ENCODE results near the gene SUPV3L1.

Gene SUPV3L1

GRCh38 chr10:69208761-69209160 lies 28.7 kb downstream of the SUPV3L1 start:
- DNase-seq = no peak

GRCh38 chr10:69209787-69210484 lies 29.9 kb downstream of the SUPV3L1 start:
- DNase-seq = no peak

- DNase-seq = no peak
Measured at GRCh38 chr10:69211104-69211503, 31.1 kb downstream of the SUPV3L1 start.

- no peak for DNase-seq
Measured at GRCh38 chr10:69211524-69211923, 31.5 kb downstream of the SUPV3L1 start.

- DNase-seq = no peak
Measured at GRCh38 chr10:69213591-69214311, 33.7 kb downstream of the SUPV3L1 start.

DNA sequence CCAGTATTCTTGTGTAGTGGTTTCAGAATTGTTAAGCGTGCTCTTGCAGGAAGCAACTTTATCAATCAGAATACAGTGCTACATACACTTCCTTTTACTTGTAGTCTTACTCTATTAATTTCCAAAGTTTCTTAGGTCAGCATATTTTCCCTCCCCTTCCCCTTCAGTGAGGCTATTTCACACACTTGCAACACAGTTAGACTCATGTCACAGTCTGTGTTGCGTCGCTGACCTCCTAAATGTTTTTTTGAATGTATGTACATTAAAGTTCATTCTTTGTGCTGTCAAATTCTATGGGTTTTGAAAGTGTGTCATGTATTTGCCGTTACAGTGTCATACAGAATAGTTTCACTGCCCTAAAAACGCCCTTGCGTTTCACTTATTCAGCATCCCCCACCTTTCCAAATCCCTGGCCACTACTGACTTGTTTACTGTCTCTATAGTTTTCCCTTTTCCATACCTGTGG lies 34.7 kb downstream of the SUPV3L1 start:
- DNase-seq = no peak

DNA sequence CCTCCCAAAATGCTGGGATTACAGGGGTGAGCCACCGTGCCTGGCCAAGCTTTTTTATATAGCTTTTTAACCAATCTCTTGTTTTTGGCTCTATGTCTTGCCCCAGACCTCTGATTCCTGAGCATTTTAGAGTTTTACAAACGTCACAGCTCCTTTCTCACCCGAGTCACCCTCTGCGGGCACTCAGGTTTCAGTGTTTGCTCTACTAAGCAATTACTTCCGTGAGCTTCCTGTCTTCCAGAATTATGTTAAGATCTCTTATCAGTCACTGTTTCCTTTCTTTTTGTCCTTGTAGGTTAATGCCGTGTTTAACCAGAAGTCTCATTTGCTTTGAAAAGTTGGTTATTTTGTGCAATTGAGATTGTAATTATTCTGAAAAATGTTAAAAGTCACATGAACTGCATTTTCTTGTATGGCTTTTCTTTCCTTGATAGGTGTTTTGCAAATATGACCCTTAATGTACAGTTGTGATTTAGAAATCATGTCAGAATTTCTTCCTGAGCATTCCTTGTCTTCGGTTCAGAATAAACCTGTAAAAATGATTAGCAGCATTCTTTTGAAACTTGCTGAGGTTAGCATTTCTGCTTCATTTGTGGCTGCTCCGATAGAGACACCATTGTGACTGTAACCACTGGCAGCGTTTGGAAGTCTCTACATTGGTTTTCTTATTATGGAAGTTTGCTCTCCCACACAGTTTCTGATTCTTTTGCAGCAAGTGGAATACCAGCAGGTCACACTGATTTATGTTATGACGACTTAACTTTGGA lies 35.6 kb downstream of the SUPV3L1 start:
- no peak for DNase-seq

GRCh38 chr10:69216577-69217118 lies 36.6 kb downstream of the SUPV3L1 start:
- DNase-seq = no peak

- DNase-seq = no peak
Measured at GRCh38 chr10:69217119-69217754, 37.2 kb downstream of the SUPV3L1 start.

GRCh38 chr10:69218831-69219230 lies 38.8 kb downstream of the SUPV3L1 start:
- no peak for DNase-seq

DNA sequence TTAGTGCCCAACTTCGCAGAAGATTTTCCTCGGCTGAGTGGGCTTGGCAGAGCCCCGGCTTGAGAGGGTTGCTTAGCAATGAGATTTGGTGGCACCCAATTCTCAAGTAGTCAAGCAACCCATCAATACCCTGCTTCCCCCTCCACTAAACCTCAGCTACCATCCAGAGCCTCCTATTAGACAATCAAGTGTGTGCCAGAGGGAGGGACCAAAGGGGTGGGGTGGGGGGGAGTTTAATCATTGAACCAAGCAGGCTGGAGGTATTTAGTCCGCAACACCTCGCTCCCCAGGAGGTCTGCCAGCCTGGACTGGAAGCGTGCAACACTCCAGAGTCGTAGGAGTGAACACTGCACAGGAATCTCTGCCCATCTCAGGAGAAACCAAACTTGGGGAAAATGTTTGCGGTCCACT lies 40.0 kb downstream of the SUPV3L1 start, which contains the start of gene HKDC1:
TSS of gene HKDC1 (plus strand) at position 292 of the 411 bp plus-strand sequence. CDS start at position 396, 104 bp downstream.
- DNase-seq = no peak

DNA sequence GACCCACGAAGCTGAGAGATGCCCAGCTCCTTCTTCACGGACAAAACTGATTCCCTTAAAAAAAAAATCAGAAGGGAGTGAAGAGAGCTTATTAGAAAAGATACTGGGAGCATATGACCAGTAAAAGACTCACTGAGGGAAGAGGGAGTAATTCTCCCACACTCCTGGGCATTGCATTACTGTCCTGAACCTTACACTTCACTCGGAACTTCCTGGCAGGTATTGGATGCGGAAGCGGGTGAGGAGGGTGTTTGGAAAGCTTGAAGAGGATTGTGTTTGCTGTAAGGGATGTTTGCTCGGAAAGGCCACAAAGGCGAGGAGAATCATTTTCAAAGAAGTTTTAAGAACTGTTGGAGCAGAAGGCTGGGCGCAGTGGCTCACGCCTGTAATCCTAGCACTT lies 40.5 kb downstream of the SUPV3L1 start:
- no peak for DNase-seq

DNA sequence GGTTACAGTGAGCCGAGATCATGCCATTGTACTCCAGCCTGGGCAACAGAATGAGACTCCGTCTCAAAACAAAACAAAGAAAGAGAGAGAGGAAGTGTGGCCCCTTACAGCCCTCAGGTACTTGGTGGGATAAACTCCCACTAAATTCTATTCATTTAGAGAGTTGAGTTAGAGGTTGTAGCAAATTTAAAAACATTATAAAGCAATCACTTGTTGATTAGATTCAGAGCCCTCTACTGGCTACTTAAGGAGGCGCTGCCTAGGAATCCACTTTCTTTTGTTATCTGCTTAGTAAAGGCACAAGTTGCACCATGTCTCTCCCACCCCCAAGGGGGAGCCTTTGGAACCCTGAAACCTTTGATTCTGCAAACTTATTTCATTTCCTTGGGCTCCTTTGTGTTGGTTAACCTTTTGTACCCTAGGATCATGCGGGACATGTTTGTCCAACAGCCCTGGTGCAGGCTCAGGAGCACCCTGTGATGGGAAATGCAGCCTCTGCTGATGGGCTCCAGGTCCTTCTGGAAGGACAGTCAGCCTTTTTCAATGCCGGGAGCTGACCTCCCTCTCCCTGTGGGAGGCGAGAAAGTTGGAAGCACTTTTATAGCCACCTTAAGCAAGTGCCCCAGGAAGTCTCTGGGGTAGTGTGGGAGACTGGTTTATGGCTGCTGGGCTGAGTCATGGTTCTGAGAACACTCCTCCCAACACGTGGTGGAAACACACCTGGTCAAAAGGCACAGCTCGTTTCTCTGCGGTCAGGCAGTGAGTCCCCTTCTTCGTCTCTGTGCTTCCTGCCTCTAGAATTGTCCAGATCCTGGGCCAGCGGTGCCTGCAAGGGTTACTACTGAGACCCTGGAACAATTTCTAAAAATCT lies 42.4 kb downstream of the SUPV3L1 start:
- peak in 3 of 4 experiments; percentile 9 to 17 (median 15) for DNase-seq

GRCh38 chr10:69223028-69223342 lies 43.0 kb downstream of the SUPV3L1 start:
- no peak for DNase-seq

DNA sequence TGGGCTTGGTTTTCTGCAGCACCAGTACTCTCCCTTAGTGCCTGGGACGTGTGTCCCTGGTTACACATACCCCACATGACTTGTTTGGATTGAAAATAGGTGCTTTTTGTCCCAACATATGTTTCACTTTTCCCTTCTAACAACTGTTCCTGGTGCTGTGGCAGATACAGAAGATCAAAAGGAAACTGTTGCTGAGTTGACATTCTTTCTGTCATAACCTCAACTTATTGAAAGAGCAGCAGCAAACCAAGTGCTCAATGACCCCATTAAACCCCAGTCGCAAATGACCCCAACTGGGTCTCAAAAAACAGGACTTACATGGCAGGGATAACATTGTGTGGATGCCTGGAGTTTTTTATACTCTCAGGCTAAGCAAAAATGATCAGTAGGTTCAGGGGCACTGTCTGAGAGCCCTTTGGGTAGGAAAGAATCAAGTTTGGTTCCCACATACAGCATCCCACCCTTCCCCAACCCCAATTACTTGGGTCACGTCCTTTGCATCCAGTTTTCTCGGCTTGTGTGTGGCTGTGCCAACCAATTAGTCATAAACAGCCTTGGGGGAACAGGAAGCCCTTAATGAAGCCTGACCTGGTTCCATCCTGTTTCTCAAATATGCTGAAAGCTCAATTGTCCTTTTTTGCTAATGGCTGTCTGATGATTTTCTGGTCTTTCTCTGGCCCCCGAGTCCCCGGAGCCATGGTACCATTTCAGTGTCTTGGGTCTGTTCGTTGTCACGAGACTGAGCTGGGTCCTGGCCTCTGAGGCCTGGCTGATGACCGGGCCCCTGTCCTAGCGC lies 45.0 kb downstream of the SUPV3L1 start:
- no peak for DNase-seq

GRCh38 chr10:69225681-69226080 lies 45.6 kb downstream of the SUPV3L1 start:
- DNase-seq = no peak

GRCh38 chr10:69226919-69227450 lies 47.0 kb downstream of the SUPV3L1 start:
- no peak for DNase-seq

DNA sequence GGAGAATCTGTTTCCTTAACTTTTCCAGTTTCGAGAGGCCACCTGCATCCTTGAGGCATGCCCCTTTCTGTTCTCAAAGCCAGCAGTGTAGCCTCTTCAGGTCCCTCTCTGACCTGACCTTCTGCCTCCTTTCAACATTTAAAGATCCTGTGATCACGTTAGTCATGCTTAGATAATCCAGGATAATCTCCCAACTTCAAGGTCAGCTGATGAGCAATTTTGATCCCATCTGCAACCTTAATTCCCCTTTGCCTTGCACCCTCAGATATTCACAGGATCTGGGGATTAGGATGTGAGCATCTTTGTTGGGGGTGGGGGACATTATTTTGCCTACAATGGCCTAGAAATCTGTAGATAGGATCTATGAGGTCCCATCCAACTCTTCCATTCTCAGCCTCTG lies 48.1 kb downstream of the SUPV3L1 start:
- DNase-seq = no peak

DNA sequence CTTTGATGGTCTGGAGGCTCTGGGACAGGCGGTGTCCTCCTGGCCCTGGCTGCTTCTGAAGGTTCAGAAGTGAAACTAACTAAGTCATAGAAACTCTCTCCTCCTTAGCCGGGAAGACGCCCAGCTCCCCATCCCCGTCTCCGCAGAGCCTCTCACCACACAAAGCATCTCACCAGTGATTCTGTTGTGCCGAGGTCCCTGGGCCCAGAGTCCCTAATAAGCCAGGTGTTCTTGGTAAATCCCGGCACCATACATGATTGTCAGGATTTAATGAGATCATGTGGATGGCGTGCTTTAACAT lies 49.5 kb downstream of the SUPV3L1 start:
- DNase-seq = no peak

- DNase-seq = no peak
Measured at GRCh38 chr10:69230128-69230527, 50.1 kb downstream of the SUPV3L1 start.

GRCh38 chr10:69232252-69232651 lies 52.2 kb downstream of the SUPV3L1 start:
- DNase-seq = no peak

Data from activated naive CD4-positive, alpha-beta T cell (primary cell).